ENCODE data around the gene GABRG3. TPM values are rescaled to one million over a fixed set of nuclear protein-coding genes. Genes with fewer than 3 reads are reported as not detected.

The GABRG3 gene
- total RNA-seq, 2 experiments from 2014 or later, result not detected

GRCh38 chr15:27042646-27043045, 71.7 kb downstream of the GABRG3 start:
- DNase-seq (no peak), ATAC-seq (ENCODE audit: poor library complexity) (no peak)
- Mint-ChIP-seq H3K9me3 (no peaks in the 10 kb centered on the region), H3K27me3 (peaks cover 4% of the 10 kb centered on the region), H3K4me1 (ENCODE audit: low read depth) (no peaks in the 10 kb centered on the region), H3K4me3 (no peak overlapping the region), H3K36me3 (ENCODE audit: low read depth) (no peaks in the 10 kb centered on the region), H3K27ac (no peak overlapping the region)
- TF ChIP-seq CTCF (IDR thresholded peaks at IDR 0.05), result no peak
- POLR2A ChIA-PET, result no interaction called here
- peaks cover 0 to 34% of the 10 kb centered on the region in 2 experiments for H3K9me3 ChIP-seq (ENCODE audit: control insufficient read depth in 1 of 2, insufficient read depth in 1 of 2, low read length in 2 of 2)
- H3K4me1 ChIP-seq (ENCODE audit: insufficient read depth, low read length), result no peaks in the 10 kb centered on the region
- intact Hi-C loops (cut with DNase I, micrococcal nuclease), result no loop called here
- CTCF ChIA-PET, result no interaction called here
- no peaks in the 10 kb centered on the region for H3K27me3 ChIP-seq (ENCODE audit: control insufficient read depth in 1 of 2, insufficient read depth in 2 of 2, low read length in 2 of 2)
- no peaks in the 10 kb centered on the region for H3K36me3 ChIP-seq (ENCODE audit: insufficient read depth, low read length)
- H3K4me3 ChIP-seq (ENCODE audit: low read length), result no peak overlapping the region
- H3K27ac ChIP-seq (ENCODE audit: low read depth in 1 of 2, low read length in 2 of 2), result no peak overlapping the region

DNA sequence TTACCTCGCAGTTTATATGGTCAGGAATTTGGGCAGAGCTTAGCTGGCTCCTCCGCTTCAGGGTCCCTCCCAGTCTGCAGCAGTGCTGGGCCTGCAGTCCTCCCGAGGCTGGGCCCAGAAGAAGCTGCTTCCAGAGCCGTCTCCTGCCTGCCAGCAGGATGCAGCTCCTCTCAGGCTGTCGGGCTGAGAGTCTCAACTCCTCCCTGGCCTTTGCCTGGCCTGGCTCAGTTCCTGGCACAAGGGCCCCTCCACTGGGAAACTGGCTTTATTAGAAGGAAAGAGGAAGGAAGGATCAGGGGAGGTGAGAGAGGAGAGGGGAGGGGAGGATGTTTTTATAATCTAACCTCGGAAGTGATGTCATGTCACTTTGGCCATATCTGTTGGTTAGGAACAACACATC, 72.8 kb downstream of the GABRG3 start:
- Histone ChIP-seq H3K27ac (ENCODE audit: low read depth in 1 of 2, low read length in 2 of 2) (no peak overlapping the region), H3K27me3 (ENCODE audit: control insufficient read depth in 1 of 2, insufficient read depth in 2 of 2, low read length in 2 of 2) (no peaks in the 10 kb centered on the region), H3K36me3 (ENCODE audit: insufficient read depth, low read length) (no peaks in the 10 kb centered on the region), H3K4me3 (ENCODE audit: low read length) (no peak overlapping the region), H3K9me3 (ENCODE audit: control insufficient read depth in 1 of 2, insufficient read depth in 1 of 2, low read length in 2 of 2) (peaks cover 0 to 36% of the 10 kb centered on the region in 2 experiments), H3K4me1 (ENCODE audit: insufficient read depth, low read length) (no peaks in the 10 kb centered on the region)
- H3K27me3 Mint-ChIP-seq, result peaks cover 4% of the 10 kb centered on the region
- intact Hi-C loops (cut with DNase I, micrococcal nuclease), result no loop called here
- CTCF ChIA-PET, result no interaction called here
- ATAC-seq (ENCODE audit: poor library complexity) (no peak), DNase-seq (no peak)
- H3K36me3 Mint-ChIP-seq (ENCODE audit: low read depth), result no peaks in the 10 kb centered on the region
- POLR2A ChIA-PET, result no interaction called here
- no peak overlapping the region for H3K4me3 Mint-ChIP-seq
- no peaks in the 10 kb centered on the region for H3K4me1 Mint-ChIP-seq (ENCODE audit: low read depth)
- no peak overlapping the region for H3K27ac Mint-ChIP-seq
- no peak for TF ChIP-seq CTCF (IDR thresholded peaks at IDR 0.05)
- H3K9me3 Mint-ChIP-seq, result no peaks in the 10 kb centered on the region

GRCh38 chr15:27045796-27046195, 74.8 kb downstream of the GABRG3 start:
- no peaks in the 10 kb centered on the region for H3K4me1 ChIP-seq (ENCODE audit: insufficient read depth, low read length)
- ChIA-PET POLR2A (no interaction called here), CTCF (interaction anchor here (1.2 kb wide), 1 partner anchor 661 kb away, joined by 3 read pairs; no protein-coding TSS in a partner anchor)
- no peak for TF ChIP-seq CTCF (IDR thresholded peaks at IDR 0.05)
- no peaks in the 10 kb centered on the region for H3K9me3 Mint-ChIP-seq
- H3K4me3 ChIP-seq (ENCODE audit: low read length), result no peak overlapping the region
- H3K27ac ChIP-seq (ENCODE audit: low read depth in 1 of 2, low read length in 2 of 2), result no peak overlapping the region
- H3K4me3 Mint-ChIP-seq, result no peak overlapping the region
- no peaks in the 10 kb centered on the region for H3K4me1 Mint-ChIP-seq (ENCODE audit: low read depth)
- H3K9me3 ChIP-seq (ENCODE audit: control insufficient read depth in 1 of 2, insufficient read depth in 1 of 2, low read length in 2 of 2), result peaks cover 0 to 21% of the 10 kb centered on the region in 2 experiments
- H3K27me3 Mint-ChIP-seq, result peaks cover 4% of the 10 kb centered on the region
- H3K36me3 ChIP-seq (ENCODE audit: insufficient read depth, low read length), result no peaks in the 10 kb centered on the region
- no peak for DNase-seq
- H3K27me3 ChIP-seq (ENCODE audit: control insufficient read depth in 1 of 2, insufficient read depth in 2 of 2, low read length in 2 of 2), result no peaks in the 10 kb centered on the region
- no peak overlapping the region for H3K27ac Mint-ChIP-seq
- ATAC-seq (ENCODE audit: poor library complexity), result no peak
- intact Hi-C loops (cut with DNase I, micrococcal nuclease), result no loop called here
- no peaks in the 10 kb centered on the region for H3K36me3 Mint-ChIP-seq (ENCODE audit: low read depth)

Measured in CD4-positive, alpha-beta T cell (primary cell).